Fibroblast of peridontal ligament (primary cell): ENCODE results near the gene PIK3C2B.

ENCODE experiments used
- DNase-seq: peaks from one replicate; pipeline ENCODE4 v3.0.0-alpha.2; 2010; ENCODE audit errors: extremely low read depth

PIK3C2B gene

GRCh38 chr1:204478172-204478899 lies 16.3 kb downstream of the PIK3C2B start:
- no peak for DNase-seq

GRCh38 chr1:204477036-204477740 lies 17.4 kb downstream of the PIK3C2B start:
- DNase-seq = no peak

GRCh38 chr1:204476563-204476962 lies 18.0 kb downstream of the PIK3C2B start:
- DNase-seq = no peak

GRCh38 chr1:204475656-204476432 lies 18.8 kb downstream of the PIK3C2B start:
- no peak for DNase-seq

GRCh38 chr1:204473400-204473965 lies 21.1 kb downstream of the PIK3C2B start:
- no peak for DNase-seq

GRCh38 chr1:204472660-204473059 lies 21.9 kb downstream of the PIK3C2B start:
- DNase-seq = no peak

GRCh38 chr1:204471687-204472086 lies 22.9 kb downstream of the PIK3C2B start:
- no peak for DNase-seq

- no peak for DNase-seq
Observed at GRCh38 chr1:204469304-204469703, 25.3 kb downstream of the PIK3C2B start.

- no peak for DNase-seq
Observed at GRCh38 chr1:204468766-204469302, 25.8 kb downstream of the PIK3C2B start.

GRCh38 chr1:204468206-204468605 lies 26.4 kb downstream of the PIK3C2B start:
- DNase-seq = no peak

GRCh38 chr1:204466416-204467405 lies 27.9 kb downstream of the PIK3C2B start:
- DNase-seq = no peak

- no peak for DNase-seq
Observed at GRCh38 chr1:204465546-204466415, 28.8 kb downstream of the PIK3C2B start.

- no peak for DNase-seq
Observed at GRCh38 chr1:204464701-204465100, 29.9 kb downstream of the PIK3C2B start.

- DNase-seq = no peak
Observed at GRCh38 chr1:204464187-204464631, 30.4 kb downstream of the PIK3C2B start.

GRCh38 chr1:204463125-204464060 lies 31.2 kb downstream of the PIK3C2B start:
- DNase-seq = no peak

GRCh38 chr1:204462229-204462561 lies 32.4 kb downstream of the PIK3C2B start:
- DNase-seq = no peak

- no peak for DNase-seq
Observed at GRCh38 chr1:204461331-204462228, 33.0 kb downstream of the PIK3C2B start.

GRCh38 chr1:204460346-204460745 lies 34.3 kb downstream of the PIK3C2B start:
- DNase-seq = no peak
